Raji (cell line): ENCODE data around the gene HNRNPDL.
A peak's percentile ranks its signal among the peaks of the same experiment; 100 is the strongest.

ENCODE experiments used
- POLR2A ChIP-seq: IDR thresholded peaks from 2 replicates; pipeline ENCODE4 v1.6.1; 2011; ENCODE audit warnings: low read depth, low read length, control low read depth; ENCODE audit not compliant: insufficient read depth

The HNRNPDL gene

GRCh38 chr4:82419451-82419850, 10.8 kb downstream of the HNRNPDL start:
- no peak for TF ChIP-seq POLR2A

GRCh38 chr4:82415922-82416365, 14.3 kb downstream of the HNRNPDL start:
- TF ChIP-seq POLR2A = no peak

- no peak for TF ChIP-seq POLR2A
Observed at GRCh38 chr4:82403725-82404124, 26.5 kb downstream of the HNRNPDL start.

- no peak for TF ChIP-seq POLR2A
Observed at GRCh38 chr4:82402196-82402775, 28.0 kb downstream of the HNRNPDL start.

- TF ChIP-seq POLR2A = no peak
Observed at GRCh38 chr4:82401600-82401999, 28.7 kb downstream of the HNRNPDL start.

- no peak for TF ChIP-seq POLR2A
Observed at GRCh38 chr4:82398263-82398662, 32.0 kb downstream of the HNRNPDL start.

GRCh38 chr4:82397527-82397926, 32.7 kb downstream of the HNRNPDL start:
- TF ChIP-seq POLR2A = no peak

- no peak for TF ChIP-seq POLR2A
Observed at GRCh38 chr4:82394896-82395295, 35.4 kb downstream of the HNRNPDL start.

- TF ChIP-seq POLR2A = no peak
Observed at GRCh38 chr4:82388405-82388804, 41.9 kb downstream of the HNRNPDL start.

- TF ChIP-seq POLR2A = no peak
Observed at GRCh38 chr4:82382751-82383150, 47.5 kb downstream of the HNRNPDL start.

- no peak for TF ChIP-seq POLR2A
Observed at GRCh38 chr4:82381661-82382296, 48.5 kb downstream of the HNRNPDL start.

GRCh38 chr4:82381235-82381634, 49.0 kb downstream of the HNRNPDL start:
- TF ChIP-seq POLR2A = no peak

GRCh38 chr4:82380831-82381230, 49.4 kb downstream of the HNRNPDL start:
- no peak for TF ChIP-seq POLR2A

- no peak for TF ChIP-seq POLR2A
Observed at GRCh38 chr4:82380344-82380743, 49.9 kb downstream of the HNRNPDL start.

GRCh38 chr4:82376109-82376508, 54.2 kb downstream of the HNRNPDL start:
- no peak for TF ChIP-seq POLR2A

- TF ChIP-seq POLR2A = peak; percentile 72
Observed at GRCh38 chr4:82373816-82374625, 56.2 kb downstream of the HNRNPDL start, which contains the start of gene HNRNPD. Gene HNRNPD (minus strand): TSS chr4:82373991. CDS start chr4:82373678, 313 bp downstream.
